HCT116 (cell line): ENCODE measurements around the gene C1S. TPM values are rescaled to one million over a fixed set of nuclear protein-coding genes. Genes with fewer than 3 reads are reported as not detected.

Source experiments
- ATAC-seq: fragments of 200-7000 bp; cut with Tn5 transposase; 2 replicates; pipeline ENCODE4 v1.9.1; 2020; ENCODE audit warnings: mild to moderate bottlenecking, moderate library complexity
- BruUV-seq: library from RNA; stranded (reverse); fragments of 400-500 nt; replicated peaks from 2 replicates; lab custom pipeline; 2021; lab: Mats Ljungman, UMichigan
- CTCF ChIA-PET: fragments of 300-600 bp; sonication (Branson Sonifier 250); formaldehyde crosslinking; loops from one replicate; lab custom pipeline; 2021; ENCODE audit warnings: antibody characterized with exemption; lab: Charles Lee
- POLR2A ChIA-PET: fragments of 300-600, 350-600 bp; sonication (Branson Sonifier 250); formaldehyde crosslinking; loops from one replicate; lab custom pipeline; 2021; ENCODE audit warnings: antibody characterized with exemption; lab: Charles Lee
- RAD21 ChIA-PET, 2 experiments: fragments of 300-600 bp; sonication (Branson Sonifier 250); formaldehyde crosslinking; loops; one replicate each; lab custom pipeline; 2023; ENCODE audit warnings: low total read pairs in 2 of 2; ENCODE audit not compliant: uncharacterized antibody in 2 of 2, unreplicated experiment in 2 of 2, low non-redundant PET in 1 of 2; lab: Charles Lee
- DNase-seq: peaks from one replicate; pipeline ENCODE4 v3.0.0-alpha.2; 2010; ENCODE audit warnings: low read depth, low spot score
- H2AFZ ChIP-seq: fragments of 200-600 bp; shearing (Covaris generic), sonication (generic); 2 replicates; pipeline ENCODE4 v1.6.1; 2017; ENCODE audit warnings: low read depth, mixed run types, mixed read lengths, antibody characterized with exemption, low read length; ENCODE audit not compliant: poor library complexity, severe bottlenecking
- H3K27ac ChIP-seq: 2 replicates; pipeline ENCODE4 v1.5.1; 2012; ENCODE audit warnings: low read depth, low read length
- H3K27me3 ChIP-seq: fragments of 200-600 bp; sonication (generic); 2 replicates; pipeline ENCODE4 v1.6.1; 2016; ENCODE audit warnings: mixed run types, low read length, mixed read lengths; ENCODE audit not compliant: insufficient read depth
- H3K36me3 ChIP-seq, 2 experiments: fragments of 200-500 bp in 1 of 2; fragments of 200-600 bp in 1 of 2; sonication (Bioruptor generic) in 1 of 2; sonication (generic) in 1 of 2; 2 replicates each; pipeline versions ENCODE4 v1.5.1 to v1.6.1; 2014 to 2016; ENCODE audit warnings: low read length in 2 of 2, inconsistent platforms in 1 of 2, mixed read lengths in 1 of 2, mixed run types in 1 of 2; ENCODE audit not compliant: insufficient read depth in 2 of 2, control insufficient read depth in 1 of 2
- H3K4me1 ChIP-seq, 2 experiments: fragments of 200-600 bp in 1 of 2; sonication (generic) in 1 of 2; 2 replicates each; pipeline versions ENCODE4 v1.5.1 to v1.6.1; 2012 to 2017; ENCODE audit warnings: low read length in 2 of 2, inconsistent platforms in 1 of 2, mild to moderate bottlenecking in 1 of 2, mixed read lengths in 1 of 2, mixed run types in 1 of 2, moderate library complexity in 1 of 2; ENCODE audit not compliant: insufficient read depth in 2 of 2, control insufficient read depth in 1 of 2
- H3K4me2 ChIP-seq: fragments of 200-600 bp; sonication (generic); 2 replicates; pipeline ENCODE4 v1.6.1; 2017; ENCODE audit warnings: mixed run types, low read length, mixed read lengths
- H3K4me3 ChIP-seq, 2 experiments: fragments of 200-600 bp in 1 of 2; sonication (generic) in 1 of 2; replicated peaks in 1 of 2; 2 replicates each; pipeline ENCODE4 v1.5.1; 2011 to 2016; ENCODE audit warnings: low read length in 2 of 2, control low read depth in 1 of 2, low read depth in 1 of 2, mild to moderate bottlenecking in 1 of 2, mixed read lengths in 1 of 2, mixed run types in 1 of 2
- H3K79me2 ChIP-seq: fragments of 200-600 bp; sonication (generic); 2 replicates; pipeline ENCODE4 v1.6.1; 2017; ENCODE audit warnings: mild to moderate bottlenecking, mixed run types, low read length, moderate library complexity, mixed read lengths; ENCODE audit not compliant: insufficient read depth
- H3K9ac ChIP-seq: fragments of 200-600 bp; sonication (generic); 2 replicates; pipeline ENCODE4 v1.6.1; 2016; ENCODE audit warnings: low read length, mixed read lengths
- H3K9me2 ChIP-seq: fragments of 200-600 bp; sonication (generic), shearing (Covaris generic); 2 replicates; pipeline ENCODE4 v1.6.1; 2017; ENCODE audit warnings: mixed run types, mild to moderate bottlenecking, moderate library complexity; ENCODE audit not compliant: insufficient read depth
- H3K9me3 ChIP-seq, 2 experiments: fragments of 200-500 bp in 1 of 2; fragments of 200-600 bp in 1 of 2; sonication (Bioruptor generic) in 1 of 2; sonication (generic) in 1 of 2; 2 replicates each; pipeline ENCODE4 v1.6.1; 2014 to 2017; ENCODE audit warnings: low read length in 2 of 2, mixed read lengths in 2 of 2, inconsistent platforms in 1 of 2, low read depth in 1 of 2, mild to moderate bottlenecking in 1 of 2, mixed run types in 1 of 2, moderate library complexity in 1 of 2; ENCODE audit not compliant: control insufficient read depth in 1 of 2, insufficient read depth in 1 of 2
- H4K20me1 ChIP-seq: fragments of 200-600 bp; sonication (generic), shearing (Covaris generic); 2 replicates; pipeline ENCODE4 v1.6.1; 2017; ENCODE audit warnings: mixed run types, mild to moderate bottlenecking, moderate library complexity; ENCODE audit not compliant: insufficient read depth
- FOSL1 ChIP-seq: IDR thresholded peaks from 2 replicates; pipeline ENCODE4 v1.6.1; 2012; ENCODE audit warnings: low read depth
- JUND ChIP-seq: IDR thresholded peaks from 2 replicates; pipeline ENCODE4 v1.6.1; 2012
- POLR2A ChIP-seq: IDR thresholded peaks from 2 replicates; pipeline ENCODE4 v1.7.0; 2011; ENCODE audit warnings: borderline replicate concordance; ENCODE audit not compliant: insufficient read depth, insufficient read length; ENCODE audit errors: extremely low read depth
- RAD21 ChIP-seq: IDR thresholded peaks from 2 replicates; pipeline ENCODE4 v1.6.1; 2012; ENCODE audit warnings: low read depth, mild to moderate bottlenecking
- SIN3A ChIP-seq: IDR thresholded peaks from 2 replicates; pipeline ENCODE4 v1.6.1; 2012; ENCODE audit warnings: low read depth
- SP1 ChIP-seq: IDR thresholded peaks from 2 replicates; pipeline ENCODE4 v1.6.1; 2012; ENCODE audit warnings: low read depth
- SRF ChIP-seq: IDR thresholded peaks from 2 replicates; pipeline ENCODE4 v1.6.1; 2012; ENCODE audit warnings: low read depth
- TCF7L2 ChIP-seq: IDR thresholded peaks from 2 replicates; pipeline ENCODE4 v1.7.0; 2011; ENCODE audit warnings: borderline replicate concordance, inconsistent platforms; ENCODE audit not compliant: insufficient read depth, insufficient read length; ENCODE audit errors: extremely low read depth
- ZFX ChIP-seq: fragments of 450-650 bp; IDR thresholded peaks from 2 replicates; pipeline ENCODE4 v1.6.1; 2017
- ZNF274 ChIP-seq: fragments of 200-500 bp; sonication (Bioruptor generic); IDR thresholded peaks from 2 replicates; pipeline ENCODE4 v1.6.1; 2014; ENCODE audit warnings: mild to moderate bottlenecking, low read depth, low read length, inconsistent platforms
- intact Hi-C: fragments of 100-400 bp; cut with micrococcal nuclease; formaldehyde crosslinking; loops from 2 replicates; pipeline ENCODE4 v1.10.0; 2022
- total RNA-seq: library from RNA; stranded (reverse); gene quantifications from one replicate; pipeline ENCODE4 v1.2.1, GENCODE V29; 2021; ENCODE audit not compliant: unreplicated experiment
- TF ChIP-seq, protein P1 (sequence below), 3 experiments: fragments of 200-600 bp in 1 of 3; sonication (generic) in 1 of 3; IDR thresholded peaks in 2 of 3; conservative IDR thresholded peaks in 1 of 3; 2 replicates each; pipeline ENCODE4 v1.5.1; 2012 to 2017; ENCODE audit warnings: low read depth in 2 of 3, low read length in 2 of 3, antibody characterized with exemption in 1 of 3, borderline replicate concordance in 1 of 3, control low read depth in 1 of 3, mild to moderate bottlenecking in 1 of 3, mixed read lengths in 1 of 3, mixed run types in 1 of 3, moderate library complexity in 1 of 3; ENCODE audit not compliant: insufficient read depth in 1 of 3
- TF ChIP-seq, protein P2 (sequence below): IDR thresholded peaks from 2 replicates; pipeline ENCODE4 v1.6.1; 2012

C1S gene
- total RNA-seq, 1 experiment from 2014 or later: 2.4 TPM

DNA sequence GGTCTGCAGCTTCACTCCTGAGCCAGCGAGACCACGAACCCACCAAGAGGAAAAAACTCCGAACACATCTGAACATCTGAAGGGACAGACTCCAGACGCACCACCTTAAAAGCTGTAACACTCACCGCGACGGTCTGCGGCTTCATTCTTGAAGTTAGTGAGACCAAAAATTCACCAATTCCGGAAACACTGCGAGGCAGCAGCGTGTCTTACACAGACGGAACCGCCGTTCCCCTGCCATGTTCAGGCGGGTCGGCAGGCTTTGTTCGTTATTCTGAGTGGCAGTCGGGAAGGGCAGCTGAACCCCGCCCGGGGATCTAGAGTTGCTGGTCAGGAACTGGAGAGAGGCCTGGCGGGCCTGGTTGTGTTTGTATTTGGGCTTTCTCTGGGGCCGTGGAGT is 21.9 kb upstream of the C1S start:
- no peaks in the 10 kb centered on the region for H3K27me3 ChIP-seq
- no TSS peak for BruUV-seq
- ATAC-seq: no peak
- no peaks in the 10 kb centered on the region for H4K20me1 ChIP-seq
- H3K36me3 ChIP-seq: no peaks in the 10 kb centered on the region
- no peak overlapping the region for H3K4me2 ChIP-seq
- H3K9me2 ChIP-seq: no peaks in the 10 kb centered on the region
- TF ChIP-seq, protein P1, sequence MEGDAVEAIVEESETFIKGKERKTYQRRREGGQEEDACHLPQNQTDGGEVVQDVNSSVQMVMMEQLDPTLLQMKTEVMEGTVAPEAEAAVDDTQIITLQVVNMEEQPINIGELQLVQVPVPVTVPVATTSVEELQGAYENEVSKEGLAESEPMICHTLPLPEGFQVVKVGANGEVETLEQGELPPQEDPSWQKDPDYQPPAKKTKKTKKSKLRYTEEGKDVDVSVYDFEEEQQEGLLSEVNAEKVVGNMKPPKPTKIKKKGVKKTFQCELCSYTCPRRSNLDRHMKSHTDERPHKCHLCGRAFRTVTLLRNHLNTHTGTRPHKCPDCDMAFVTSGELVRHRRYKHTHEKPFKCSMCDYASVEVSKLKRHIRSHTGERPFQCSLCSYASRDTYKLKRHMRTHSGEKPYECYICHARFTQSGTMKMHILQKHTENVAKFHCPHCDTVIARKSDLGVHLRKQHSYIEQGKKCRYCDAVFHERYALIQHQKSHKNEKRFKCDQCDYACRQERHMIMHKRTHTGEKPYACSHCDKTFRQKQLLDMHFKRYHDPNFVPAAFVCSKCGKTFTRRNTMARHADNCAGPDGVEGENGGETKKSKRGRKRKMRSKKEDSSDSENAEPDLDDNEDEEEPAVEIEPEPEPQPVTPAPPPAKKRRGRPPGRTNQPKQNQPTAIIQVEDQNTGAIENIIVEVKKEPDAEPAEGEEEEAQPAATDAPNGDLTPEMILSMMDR (IDR thresholded peaks at IDR 0.05 in 2 of 3, conservative IDR thresholded peaks at IDR 0.05 in 1 of 3; ENCODE audit: borderline replicate concordance in 1 of 3, insufficient read depth in 1 of 3, low read depth in 2 of 3, low read length in 2 of 3): no peak
- TF ChIP-seq RAD21 (no peak), ZFX (no peak), ZNF274 (no peak), SIN3A (no peak), SRF (no peak), POLR2A (no peak), SP1 (no peak), JUND (no peak), FOSL1 (no peak), TCF7L2 (no peak)
- TF ChIP-seq, protein P2, sequence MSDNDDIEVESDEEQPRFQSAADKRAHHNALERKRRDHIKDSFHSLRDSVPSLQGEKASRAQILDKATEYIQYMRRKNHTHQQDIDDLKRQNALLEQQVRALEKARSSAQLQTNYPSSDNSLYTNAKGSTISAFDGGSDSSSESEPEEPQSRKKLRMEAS: no peak
- TF ChIP-seq, all 23 proteins: peak for 0
- Histone ChIP-seq H3K9ac (no peak overlapping the region), H3K9me3 (no peaks in the 10 kb centered on the region), H3K4me3 (no peak overlapping the region), H3K79me2 (no peaks in the 10 kb centered on the region), H3K4me1 (peaks cover 0 to 9% of the 10 kb centered on the region in 2 experiments; a peak in 1 of 4 replicates), H2AFZ (no peak overlapping the region), H3K27ac (no peak overlapping the region)
- intact Hi-C loops: no loop called here
- ChIA-PET POLR2A (interaction anchor here (1.6 kb wide), 1 partner anchor 95 kb away, joined by 4 read pairs; the partner anchor contains the start of genes C12orf57 and RNU7-1), CTCF (no interaction called here), RAD21 (no interaction called here)
- no peak for DNase-seq
